Nephron (organoid): ENCODE data around the gene CEACAM20.

Source experiments
- H3K27ac Mint-ChIP-seq, 3 experiments: 2 replicates each; pipeline ENCODE4 v1.8.0; 2020; ENCODE audit warnings: mixed read lengths in 3 of 3, mild to moderate bottlenecking in 2 of 3, moderate library complexity in 1 of 3
- H3K27me3 Mint-ChIP-seq: 2 replicates; pipeline ENCODE4 v1.8.0; 2021; ENCODE audit warnings: low read depth, mild to moderate bottlenecking, moderate library complexity, mixed read lengths
- H3K36me3 Mint-ChIP-seq: 2 replicates; pipeline ENCODE4 v1.8.0; 2020; ENCODE audit warnings: low read depth, mixed read lengths
- H3K4me1 Mint-ChIP-seq: 2 replicates; pipeline ENCODE4 v1.8.0; 2020; ENCODE audit warnings: mixed read lengths
- H3K4me3 Mint-ChIP-seq, 3 experiments: 2 replicates each; pipeline ENCODE4 v1.8.0; 2020; ENCODE audit warnings: mild to moderate bottlenecking in 3 of 3, mixed read lengths in 3 of 3, moderate library complexity in 2 of 3
- H3K9me3 Mint-ChIP-seq: 2 replicates; pipeline ENCODE4 v1.8.0; 2020; ENCODE audit warnings: mixed read lengths
- CTCF ChIP-seq, 3 experiments: fragments of 200-600 bp; sonication (generic); IDR thresholded peaks; one replicate each; pipeline ENCODE4 v1.5.0; 2021; ENCODE audit warnings: antibody characterized with exemption in 3 of 3; ENCODE audit not compliant: unreplicated experiment in 3 of 3

Gene CEACAM20

GRCh38 chr19:44515907-44516306, 13.6 kb downstream of the CEACAM20 start:
- no peak for TF ChIP-seq CTCF (IDR thresholded peaks at IDR 0.05; ENCODE audit: unreplicated experiment in 3 of 3)
- no peak overlapping the region for H3K4me3 Mint-ChIP-seq

GRCh38 chr19:44515031-44515430, 14.4 kb downstream of the CEACAM20 start:
- no peak for TF ChIP-seq CTCF (IDR thresholded peaks at IDR 0.05; ENCODE audit: unreplicated experiment in 3 of 3)
- no peaks in the 10 kb centered on the region for H3K4me1 Mint-ChIP-seq
- H3K4me3 Mint-ChIP-seq = no peak overlapping the region
- H3K27me3 Mint-ChIP-seq = peaks cover 14% of the 10 kb centered on the region
- H3K27ac Mint-ChIP-seq = no peak overlapping the region
- no peaks in the 10 kb centered on the region for H3K36me3 Mint-ChIP-seq
- no peaks in the 10 kb centered on the region for H3K9me3 Mint-ChIP-seq

More at GRCh38 chr19:44515907-44516306, 13.6 kb downstream of the CEACAM20 start:
- H3K9me3 Mint-ChIP-seq = no peaks in the 10 kb centered on the region
- no peaks in the 10 kb centered on the region for H3K36me3 Mint-ChIP-seq
- peaks cover 14% of the 10 kb centered on the region for H3K27me3 Mint-ChIP-seq
- H3K27ac Mint-ChIP-seq = no peak overlapping the region
- H3K4me1 Mint-ChIP-seq = no peaks in the 10 kb centered on the region

GRCh38 chr19:44512326-44513298, 16.9 kb downstream of the CEACAM20 start:
- peak; percentile 17 to 24 (median 22) for TF ChIP-seq CTCF (IDR thresholded peaks at IDR 0.05; ENCODE audit: unreplicated experiment in 3 of 3)
- peaks cover 8% of the 10 kb centered on the region for H3K9me3 Mint-ChIP-seq
- no peaks in the 10 kb centered on the region for H3K36me3 Mint-ChIP-seq
- H3K4me1 Mint-ChIP-seq = no peaks in the 10 kb centered on the region
- peaks cover 29% of the 10 kb centered on the region for H3K27me3 Mint-ChIP-seq
- no peak overlapping the region for H3K27ac Mint-ChIP-seq
- H3K4me3 Mint-ChIP-seq = no peak overlapping the region

- Mint-ChIP-seq H3K9me3 (peaks cover 8% of the 10 kb centered on the region), H3K36me3 (no peaks in the 10 kb centered on the region), H3K27ac (no peak overlapping the region), H3K27me3 (peaks cover 47% of the 10 kb centered on the region), H3K4me3 (no peak overlapping the region), H3K4me1 (no peaks in the 10 kb centered on the region)
- no peak for TF ChIP-seq CTCF (IDR thresholded peaks at IDR 0.05; ENCODE audit: unreplicated experiment in 3 of 3)
Measured at GRCh38 chr19:44509478-44509877, 20.0 kb downstream of the CEACAM20 start.

GRCh38 chr19:44499962-44500949, 29.2 kb downstream of the CEACAM20 start, which contains the start of gene ZNF180:
TSS of gene ZNF180 (minus strand) at chr19:44500522. CDS start at chr19:44497334, 3,188 bp downstream.
- TF ChIP-seq CTCF (IDR thresholded peaks at IDR 0.05; ENCODE audit: unreplicated experiment in 3 of 3) = peak; percentile 60 to 67 (median 61)
- Mint-ChIP-seq H3K36me3 (peaks cover 52% of the 10 kb centered on the region), H3K4me3 (peak within 1 kb of the TSS; percentile 96 to 97 (median 96)), H3K9me3 (peaks cover 47% of the 10 kb centered on the region), H3K27ac (peak within 1 kb of the TSS; percentile 92 to 97 (median 97)), H3K27me3 (peaks cover 13% of the 10 kb centered on the region), H3K4me1 (peaks cover 10% of the 10 kb centered on the region)
